Measurements from ENCODE around the gene ORM2.

The ORM2 gene

GRCh38 chr9:114287001-114287762 is 42.5 kb upstream of the ORM2 start:
- no peak for DNase-seq (ENCODE audit: insufficient read length)
- no peak for TF ChIP-seq TAF1 (IDR thresholded peaks at IDR 0.05; ENCODE audit: borderline replicate concordance, low read depth, low read length)
- no peak for TF ChIP-seq POLR2A (IDR thresholded peaks at IDR 0.05; ENCODE audit: low read depth, low read length)
- TF ChIP-seq POLR2AphosphoS5 (IDR thresholded peaks at IDR 0.05; ENCODE audit: low read depth, low read length): no peak
- no peak for FAIRE-seq

- TF ChIP-seq POLR2A (IDR thresholded peaks at IDR 0.05; ENCODE audit: low read depth, low read length) (no peak), TAF1 (IDR thresholded peaks at IDR 0.05; ENCODE audit: borderline replicate concordance, low read depth, low read length) (no peak), POLR2AphosphoS5 (IDR thresholded peaks at IDR 0.05; ENCODE audit: low read depth, low read length) (no peak)
- FAIRE-seq: no peak
- no peak for DNase-seq (ENCODE audit: insufficient read length)
These were observed 41.9 kb upstream of the ORM2 start for GRCh38 chr9:114287763-114288192.

- TF ChIP-seq POLR2AphosphoS5 (IDR thresholded peaks at IDR 0.05; ENCODE audit: low read depth, low read length) (no peak), TAF1 (IDR thresholded peaks at IDR 0.05; ENCODE audit: borderline replicate concordance, low read depth, low read length) (no peak)
- no peak for DNase-seq (ENCODE audit: insufficient read length)
- FAIRE-seq: no peak
These were observed 41.2 kb upstream of the ORM2 start for GRCh38 chr9:114288193-114289091.

GRCh38 chr9:114289106-114289505 is 40.6 kb upstream of the ORM2 start:
- DNase-seq (ENCODE audit: insufficient read length): no peak
- TF ChIP-seq POLR2A (IDR thresholded peaks at IDR 0.05; ENCODE audit: low read depth, low read length) (no peak), POLR2AphosphoS5 (IDR thresholded peaks at IDR 0.05; ENCODE audit: low read depth, low read length) (no peak), TAF1 (IDR thresholded peaks at IDR 0.05; ENCODE audit: borderline replicate concordance, low read depth, low read length) (no peak)
- no peak for FAIRE-seq

- TF ChIP-seq TAF1 (IDR thresholded peaks at IDR 0.05; ENCODE audit: borderline replicate concordance, low read depth, low read length): no peak
- no peak for TF ChIP-seq POLR2A (IDR thresholded peaks at IDR 0.05; ENCODE audit: low read depth, low read length)
- TF ChIP-seq POLR2AphosphoS5 (IDR thresholded peaks at IDR 0.05; ENCODE audit: low read depth, low read length): no peak
- DNase-seq (ENCODE audit: insufficient read length) (no peak), FAIRE-seq (no peak)
These were observed 39.8 kb upstream of the ORM2 start for GRCh38 chr9:114289571-114290481.

- no peak for DNase-seq (ENCODE audit: insufficient read length)
- no peak for TF ChIP-seq POLR2AphosphoS5 (IDR thresholded peaks at IDR 0.05; ENCODE audit: low read depth, low read length)
- TF ChIP-seq POLR2A (IDR thresholded peaks at IDR 0.05; ENCODE audit: low read depth, low read length): no peak
- no peak for TF ChIP-seq TAF1 (IDR thresholded peaks at IDR 0.05; ENCODE audit: borderline replicate concordance, low read depth, low read length)
- FAIRE-seq: no peak
These were observed 39.1 kb upstream of the ORM2 start for GRCh38 chr9:114290561-114290986.

- TF ChIP-seq TAF1 (IDR thresholded peaks at IDR 0.05; ENCODE audit: borderline replicate concordance, low read depth, low read length) (no peak), POLR2AphosphoS5 (IDR thresholded peaks at IDR 0.05; ENCODE audit: low read depth, low read length) (no peak), POLR2A (IDR thresholded peaks at IDR 0.05; ENCODE audit: low read depth, low read length) (no peak)
- peak; percentile 53 for DNase-seq (ENCODE audit: insufficient read length)
- FAIRE-seq: peak; percentile 81
These were observed 38.6 kb upstream of the ORM2 start for GRCh38 chr9:114291064-114291474.

GRCh38 chr9:114291886-114292590 is 37.6 kb upstream of the ORM2 start:
- no peak for FAIRE-seq
- no peak for DNase-seq (ENCODE audit: insufficient read length)
- TF ChIP-seq POLR2A (IDR thresholded peaks at IDR 0.05; ENCODE audit: low read depth, low read length) (no peak), TAF1 (IDR thresholded peaks at IDR 0.05; ENCODE audit: borderline replicate concordance, low read depth, low read length) (no peak), POLR2AphosphoS5 (IDR thresholded peaks at IDR 0.05; ENCODE audit: low read depth, low read length) (no peak)

- no peak for FAIRE-seq
- no peak for DNase-seq (ENCODE audit: insufficient read length)
- no peak for TF ChIP-seq POLR2A (IDR thresholded peaks at IDR 0.05; ENCODE audit: low read depth, low read length)
- no peak for TF ChIP-seq TAF1 (IDR thresholded peaks at IDR 0.05; ENCODE audit: borderline replicate concordance, low read depth, low read length)
- TF ChIP-seq POLR2AphosphoS5 (IDR thresholded peaks at IDR 0.05; ENCODE audit: low read depth, low read length): no peak
These were observed 35.0 kb upstream of the ORM2 start for GRCh38 chr9:114294664-114295063.

- TF ChIP-seq TAF1 (IDR thresholded peaks at IDR 0.05; ENCODE audit: borderline replicate concordance, low read depth, low read length) (no peak), POLR2AphosphoS5 (IDR thresholded peaks at IDR 0.05; ENCODE audit: low read depth, low read length) (no peak), POLR2A (IDR thresholded peaks at IDR 0.05; ENCODE audit: low read depth, low read length) (no peak)
- no peak for FAIRE-seq
- DNase-seq (ENCODE audit: insufficient read length): no peak
These were observed 33.3 kb upstream of the ORM2 start for GRCh38 chr9:114296338-114296737.
